MCF 10A (cell line): ENCODE data around the gene RRP1. TPM values are rescaled to one million over a fixed set of nuclear protein-coding genes. Genes with fewer than 3 reads are reported as not detected.

Source experiments
- BruUV-seq: library from RNA; stranded (reverse); fragments of 400-500 nt; replicated peaks from 2 replicates; lab custom pipeline; 2021; lab: Mats Ljungman, UMichigan
- CTCF ChIA-PET: fragments of 300-600 bp; sonication (Branson Sonifier 250); formaldehyde crosslinking; extraction: SDS; loops from one replicate; lab custom pipeline; 2021; ENCODE audit warnings: antibody characterized with exemption, inconsistent platforms; lab: Yijun Ruan, JAX
- POLR2A ChIA-PET: fragments of 300-600, 350-650 bp; sonication (Branson Sonifier 250); formaldehyde crosslinking; extraction: SDS; loops from one replicate; lab custom pipeline; 2020; ENCODE audit warnings: antibody characterized with exemption, inconsistent platforms; lab: Yijun Ruan, JAX
- DNase-seq: peaks from one replicate; pipeline ENCODE4 v3.0.0-alpha.2; 2018; ENCODE audit not compliant: unreplicated experiment
- H3K27ac Mint-ChIP-seq: one replicate; pipeline ENCODE4 v1.8.0; 2022; ENCODE audit warnings: mild to moderate bottlenecking, low read depth, mixed read lengths; ENCODE audit not compliant: unreplicated experiment
- H3K27me3 Mint-ChIP-seq: one replicate; pipeline ENCODE4 v1.8.0; 2022; ENCODE audit warnings: mixed read lengths; ENCODE audit not compliant: insufficient read depth, unreplicated experiment
- H3K36me3 Mint-ChIP-seq: one replicate; pipeline ENCODE4 v1.8.0; 2022; ENCODE audit warnings: mild to moderate bottlenecking, moderate library complexity, mixed read lengths; ENCODE audit not compliant: insufficient read depth, unreplicated experiment
- H3K4me1 Mint-ChIP-seq: one replicate; pipeline ENCODE4 v1.8.0; 2022; ENCODE audit warnings: mixed read lengths; ENCODE audit not compliant: insufficient read depth, unreplicated experiment
- H3K4me3 Mint-ChIP-seq: one replicate; pipeline ENCODE4 v1.8.0; 2022; ENCODE audit warnings: mild to moderate bottlenecking, moderate library complexity, mixed read lengths; ENCODE audit not compliant: unreplicated experiment
- H3K9me3 Mint-ChIP-seq: one replicate; pipeline ENCODE4 v1.8.0; 2022; ENCODE audit warnings: mixed read lengths; ENCODE audit not compliant: unreplicated experiment
- CTCF ChIP-seq: fragments of 200-600 bp; IDR thresholded peaks from one replicate; pipeline ENCODE4 v1.8.0; 2022; ENCODE audit warnings: antibody characterized with exemption, mild to moderate bottlenecking; ENCODE audit not compliant: unreplicated experiment
- intact Hi-C: fragments of 100-400 bp; cut with micrococcal nuclease; formaldehyde crosslinking; loops from 2 replicates; pipeline ENCODE4 v1.14.1; 2022
- total RNA-seq: library from RNA; stranded (reverse); gene quantifications from 2 replicates; pipeline ENCODE4 v1.2.3, GENCODE V29; 2022

RRP1 gene
- total RNA-seq, 1 experiment from 2014 or later: 56.0 TPM

DNA sequence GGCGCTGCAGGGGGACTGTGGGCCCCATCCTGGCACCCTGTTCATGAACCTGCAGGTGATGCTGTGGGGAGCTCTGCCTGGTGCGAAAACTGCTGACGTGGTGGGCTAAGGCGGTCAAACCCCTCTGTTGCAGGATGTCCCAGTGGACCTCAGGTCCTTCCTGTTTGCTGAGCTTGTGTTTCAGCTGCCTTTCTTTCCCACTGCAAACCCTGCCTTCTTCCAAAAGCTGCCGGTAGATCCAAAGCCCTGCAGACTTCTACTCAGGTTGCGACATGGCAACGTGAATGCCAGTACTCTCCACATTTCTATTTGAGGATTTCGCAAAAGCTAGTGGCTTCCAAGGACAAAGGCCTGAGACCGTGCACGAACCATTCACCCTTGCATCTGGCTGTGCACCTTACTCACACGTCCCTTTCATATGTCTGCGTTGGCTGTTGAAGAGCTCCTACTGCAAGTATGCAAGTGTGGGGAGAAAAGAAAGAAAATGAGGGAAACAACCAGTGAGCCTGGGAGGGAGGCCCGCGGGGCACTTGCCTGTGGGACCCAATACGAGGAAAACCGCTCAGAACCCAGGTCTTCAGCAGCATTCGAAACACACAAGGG lies 6.2 kb upstream of the RRP1 start:
- ChIA-PET CTCF (no interaction called here), POLR2A (interaction anchor here (0.7 to 1.9 kb wide), 8 partner anchors 8 to 240 kb away, joined by 3 to 6 read pairs (median 4); partner anchors contain the start of gene PDXK)
- H3K27ac Mint-ChIP-seq: no peak overlapping the region
- H3K4me3 Mint-ChIP-seq: no peak overlapping the region
- no peaks in the 10 kb centered on the region for H3K9me3 Mint-ChIP-seq
- H3K4me1 Mint-ChIP-seq: peaks cover 24% of the 10 kb centered on the region
- no TSS peak for BruUV-seq
- H3K36me3 Mint-ChIP-seq: no peaks in the 10 kb centered on the region
- intact Hi-C loops: no loop called here
- H3K27me3 Mint-ChIP-seq: no peaks in the 10 kb centered on the region
- peak; percentile 86 for DNase-seq
- TF ChIP-seq CTCF: no peak

DNA sequence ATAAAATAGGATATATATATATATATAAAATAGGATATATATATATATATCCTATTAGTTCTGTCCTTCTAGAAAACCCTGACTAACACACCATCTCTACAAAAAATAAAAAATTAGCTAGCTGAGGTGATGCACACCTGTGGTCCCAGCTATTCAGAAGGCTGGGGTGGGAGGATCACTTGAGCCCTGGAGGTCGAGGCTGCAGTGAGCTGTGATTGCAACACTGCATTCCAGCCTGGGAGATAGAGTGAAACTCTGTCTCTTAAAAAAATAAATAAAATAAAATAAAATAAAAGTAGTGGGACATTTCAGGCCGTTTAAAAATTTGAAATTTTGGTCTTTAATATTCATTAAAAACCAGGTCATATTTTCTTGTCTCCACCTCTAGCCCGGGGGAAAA lies 4.2 kb upstream of the RRP1 start:
- DNase-seq: no peak
- Mint-ChIP-seq H3K27ac (no peak overlapping the region), H3K9me3 (no peaks in the 10 kb centered on the region), H3K36me3 (peaks cover 4% of the 10 kb centered on the region), H3K4me3 (no peak overlapping the region), H3K27me3 (no peaks in the 10 kb centered on the region), H3K4me1 (peaks cover 13% of the 10 kb centered on the region)
- POLR2A ChIA-PET: interaction anchor here (0.7 kb wide), 1 partner anchor 606 kb away, joined by 3 read pairs; no protein-coding TSS in a partner anchor
- no TSS peak for BruUV-seq
- intact Hi-C loops: no loop called here
- CTCF ChIA-PET: interaction anchor here (0.6 to 0.7 kb wide), 2 partner anchors 199 to 217 kb away, joined by 3 to 4 read pairs; no protein-coding TSS in a partner anchor
- no peak for TF ChIP-seq CTCF

- Mint-ChIP-seq H3K9me3 (no peaks in the 10 kb centered on the region), H3K4me1 (peaks cover 13% of the 10 kb centered on the region), H3K4me3 (no peak overlapping the region), H3K36me3 (peaks cover 9% of the 10 kb centered on the region), H3K27ac (peak overlapping the region; percentile 75), H3K27me3 (no peaks in the 10 kb centered on the region)
- ChIA-PET POLR2A (no interaction called here), CTCF (no interaction called here)
- no TSS peak for BruUV-seq
- no peak for TF ChIP-seq CTCF
- intact Hi-C loops: no loop called here
- no peak for DNase-seq
Observed at GRCh38 chr21:43786300-43786806, 3.0 kb upstream of the RRP1 start.

DNA sequence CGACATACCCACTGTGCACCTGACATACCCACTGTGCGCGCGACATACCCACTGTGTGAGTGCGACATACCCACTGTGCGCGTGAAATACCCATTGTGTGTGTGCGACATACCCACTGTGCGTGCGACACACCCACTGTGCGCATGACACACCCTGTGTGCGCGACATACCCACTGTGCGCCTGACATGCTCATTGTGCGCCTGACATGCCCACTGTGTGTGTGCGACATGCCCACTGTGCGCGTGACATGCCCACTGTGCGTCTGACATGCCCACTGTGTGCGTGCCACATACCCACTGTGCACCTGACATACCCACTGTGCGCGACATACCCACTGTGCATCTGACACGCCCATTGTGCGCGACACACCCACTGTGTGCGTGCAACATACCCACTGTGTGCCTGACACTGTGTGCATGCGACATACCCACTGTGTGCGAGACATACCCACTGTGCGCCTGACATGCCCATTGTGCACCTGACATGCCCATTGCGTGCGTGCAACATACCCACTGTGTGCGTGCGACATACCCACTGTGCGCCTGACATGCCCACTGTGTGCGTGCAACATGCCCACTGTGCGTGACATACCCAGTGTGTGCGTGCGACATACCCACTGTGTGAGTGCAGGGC lies 2.5 kb upstream of the RRP1 start:
- ChIA-PET CTCF (no interaction called here), POLR2A (no interaction called here)
- intact Hi-C loops: no loop called here
- TF ChIP-seq CTCF: no peak
- Mint-ChIP-seq H3K27ac (no peak overlapping the region), H3K4me3 (no peak overlapping the region), H3K4me1 (peaks cover 13% of the 10 kb centered on the region), H3K36me3 (peaks cover 14% of the 10 kb centered on the region), H3K27me3 (no peaks in the 10 kb centered on the region), H3K9me3 (no peaks in the 10 kb centered on the region)
- BruUV-seq: no TSS peak
- DNase-seq: no peak
